ENCODE measurements around the gene SH3D21.

SH3D21 gene

GRCh38 chr1:36359911-36360550 lies 53.9 kb downstream of the SH3D21 start:
- DNase-seq (no peak), ATAC-seq (replicated peaks) (no peak)
- Mint-ChIP-seq H3K27me3 (no peaks in the 10 kb centered on the region), H3K36me3 (ENCODE audit: insufficient read depth) (peaks cover 55% of the 10 kb centered on the region), H3K4me3 (no peak overlapping the region), H3K4me1 (ENCODE audit: low read depth in 2 of 2) (peaks cover 7 to 13% of the 10 kb centered on the region in 2 donors), H3K27ac (peak overlapping the region in 1 of 2 donors; percentile 41), H3K9me3 (no peaks in the 10 kb centered on the region)

- no peak overlapping the region for H3K4me3 Mint-ChIP-seq
- peak overlapping the region in 1 of 2 donors; percentile 86 for H3K27ac Mint-ChIP-seq
- DNase-seq: no peak
- H3K4me1 Mint-ChIP-seq (ENCODE audit: low read depth in 2 of 2): peaks cover 36% of the 10 kb centered on the region in 2 donors
- H3K36me3 Mint-ChIP-seq (ENCODE audit: insufficient read depth): peaks cover 32% of the 10 kb centered on the region
- H3K27me3 Mint-ChIP-seq: no peaks in the 10 kb centered on the region
- no peak for ATAC-seq (replicated peaks)
- H3K9me3 Mint-ChIP-seq: no peaks in the 10 kb centered on the region
Measured at GRCh38 chr1:36365381-36365780, 59.2 kb downstream of the SH3D21 start.

GRCh38 chr1:36366091-36366661 lies 60.0 kb downstream of the SH3D21 start:
- no peaks in the 10 kb centered on the region for H3K9me3 Mint-ChIP-seq
- ATAC-seq (replicated peaks) (peak; percentile 78), DNase-seq (peak; percentile 30 to 38 (median 37))
- no peaks in the 10 kb centered on the region for H3K27me3 Mint-ChIP-seq
- peaks cover 32% of the 10 kb centered on the region for H3K36me3 Mint-ChIP-seq (ENCODE audit: insufficient read depth)
- peak overlapping the region in 1 of 2 donors; percentile 36 for H3K4me3 Mint-ChIP-seq
- peaks cover 35 to 36% of the 10 kb centered on the region in 2 donors for H3K4me1 Mint-ChIP-seq (ENCODE audit: low read depth in 2 of 2)
- H3K27ac Mint-ChIP-seq: peak overlapping the region; percentile 79 to 86

GRCh38 chr1:36367066-36367465 lies 60.9 kb downstream of the SH3D21 start:
- DNase-seq: no peak
- H3K9me3 Mint-ChIP-seq: no peaks in the 10 kb centered on the region
- H3K27ac Mint-ChIP-seq: peak overlapping the region; percentile 79 to 86
- H3K27me3 Mint-ChIP-seq: no peaks in the 10 kb centered on the region
- H3K36me3 Mint-ChIP-seq (ENCODE audit: insufficient read depth): peaks cover 28% of the 10 kb centered on the region
- peak overlapping the region in 1 of 2 donors; percentile 49 for H3K4me3 Mint-ChIP-seq
- H3K4me1 Mint-ChIP-seq (ENCODE audit: low read depth in 2 of 2): peaks cover 32 to 36% of the 10 kb centered on the region in 2 donors
- ATAC-seq (replicated peaks): peak; percentile 36

GRCh38 chr1:36367798-36368197 lies 61.6 kb downstream of the SH3D21 start:
- DNase-seq (no peak), ATAC-seq (replicated peaks) (no peak)
- Mint-ChIP-seq H3K9me3 (no peaks in the 10 kb centered on the region), H3K4me1 (ENCODE audit: low read depth in 2 of 2) (peaks cover 32 to 40% of the 10 kb centered on the region in 2 donors), H3K27ac (peak overlapping the region; percentile 79 to 86), H3K36me3 (ENCODE audit: insufficient read depth) (peaks cover 30% of the 10 kb centered on the region), H3K27me3 (no peaks in the 10 kb centered on the region), H3K4me3 (no peak overlapping the region)

- Mint-ChIP-seq H3K9me3 (no peaks in the 10 kb centered on the region), H3K27me3 (no peaks in the 10 kb centered on the region), H3K36me3 (ENCODE audit: insufficient read depth) (peaks cover 27% of the 10 kb centered on the region), H3K4me1 (ENCODE audit: low read depth in 2 of 2) (peaks cover 45 to 54% of the 10 kb centered on the region in 2 donors), H3K27ac (peak overlapping the region; percentile 86 to 90), H3K4me3 (no peak overlapping the region)
- ATAC-seq (replicated peaks): peak; percentile 53
- DNase-seq: peak; percentile 86 to 90 (median 87)
Measured at GRCh38 chr1:36369061-36369861, 63.1 kb downstream of the SH3D21 start.

All from effector memory CD8-positive, alpha-beta T cell (primary cell).